ENCODE measurements around the gene PLEKHO2. TPM values are rescaled to one million over a fixed set of nuclear protein-coding genes. Genes with fewer than 3 reads are reported as not detected.

PLEKHO2 gene
- total and polyA plus RNA-seq, 2 of the 8 experiments (the other 6 are each of a cell fraction or from before 2014, with no cell fraction given) = 16.9 to 20.1 TPM

- no peak for TF ChIP-seq KDM5A (IDR thresholded peaks at IDR 0.05; ENCODE audit: low read length)
- TF ChIP-seq RFX5 (IDR thresholded peaks at IDR 0.05; ENCODE audit: borderline replicate concordance, low read depth, low read length) = no peak
Observed at GRCh38 chr15:64861331-64861730, 19.6 kb downstream of the PLEKHO2 start (continued).

Measured in H1 (cell line).